ENCODE results near the gene ANXA1.

Gene ANXA1

DNA sequence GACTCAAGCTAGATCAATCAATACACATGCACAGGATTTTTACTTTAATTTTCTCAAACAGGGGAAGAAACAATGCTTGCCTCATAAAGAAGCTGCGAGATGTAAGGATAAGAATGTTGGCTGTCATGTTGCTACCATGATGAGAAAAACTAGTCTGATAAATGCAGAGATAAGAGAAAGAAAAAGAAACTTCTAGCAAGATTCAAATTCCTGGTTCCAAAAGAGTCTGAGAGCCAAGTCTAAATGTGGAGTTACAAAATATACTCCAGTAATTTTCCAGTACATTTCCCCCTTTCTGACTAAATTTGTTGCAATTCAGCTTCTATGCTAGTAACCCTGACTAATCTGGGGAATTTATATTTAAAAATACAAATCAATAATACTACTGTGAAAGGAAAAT lies 10.4 kb upstream of the ANXA1 start:
- DNase-seq, result no peak

DNA sequence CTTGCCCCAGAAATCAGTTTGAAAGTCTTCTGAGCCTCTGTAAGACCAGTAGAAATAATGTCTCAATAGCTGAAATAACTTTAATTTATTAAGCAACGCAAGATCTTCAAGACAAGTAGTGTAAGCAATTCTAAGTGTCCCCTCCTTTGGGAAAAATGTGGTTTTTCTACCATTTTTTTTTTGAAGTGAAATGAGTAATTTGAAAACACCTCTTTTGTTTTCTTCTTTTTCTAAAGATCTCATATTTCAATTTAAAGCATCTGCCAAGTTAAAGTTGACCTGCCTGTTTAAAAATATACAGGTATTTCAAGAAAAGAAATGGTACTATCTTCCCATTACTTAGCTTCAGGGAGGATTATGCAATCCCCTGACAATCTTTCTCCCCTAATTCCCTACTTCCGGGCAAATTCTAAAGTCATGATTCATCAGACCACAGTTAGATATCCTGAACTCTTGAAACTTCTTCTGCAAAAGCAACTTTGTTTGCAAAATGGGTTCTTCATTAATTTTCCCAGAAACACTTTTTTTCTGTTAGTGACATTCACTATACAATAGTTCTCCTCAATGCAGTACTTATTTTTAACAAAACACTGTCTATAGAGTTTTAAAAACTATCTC lies 7.8 kb upstream of the ANXA1 start:
- no peak for DNase-seq

DNA sequence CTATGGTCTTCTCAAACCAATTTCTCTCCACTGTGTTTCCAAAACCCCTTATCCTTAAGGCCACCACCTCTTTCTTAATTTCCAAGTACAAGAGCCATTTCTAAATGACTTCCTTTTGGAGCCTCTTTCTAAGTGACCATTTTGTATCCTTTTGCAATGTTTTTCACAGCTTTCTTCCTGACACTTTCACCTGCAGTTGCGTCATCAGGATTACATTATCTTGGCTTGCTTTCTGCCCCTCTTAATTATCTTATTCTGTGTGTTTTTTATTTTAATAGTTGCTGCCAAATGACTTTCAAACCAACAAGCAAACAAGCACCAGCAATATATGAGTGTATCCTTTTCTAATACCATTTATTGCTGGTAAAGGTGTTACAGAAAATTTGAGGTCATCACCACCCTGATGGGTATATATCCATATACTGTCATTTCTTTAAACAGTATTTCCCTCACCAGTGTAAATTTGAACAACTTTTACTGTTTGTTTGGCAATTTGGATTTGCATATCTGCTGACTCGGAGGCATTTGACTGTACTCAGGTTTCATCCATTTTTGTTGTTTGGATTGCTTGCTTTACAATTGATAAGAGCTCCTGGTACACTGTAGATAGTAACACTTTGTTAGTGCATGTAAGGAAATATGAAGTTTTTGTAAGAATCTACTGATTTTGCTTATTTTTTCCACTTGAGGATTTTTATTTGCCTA lies 5.4 kb upstream of the ANXA1 start:
- no peak for DNase-seq

DNA sequence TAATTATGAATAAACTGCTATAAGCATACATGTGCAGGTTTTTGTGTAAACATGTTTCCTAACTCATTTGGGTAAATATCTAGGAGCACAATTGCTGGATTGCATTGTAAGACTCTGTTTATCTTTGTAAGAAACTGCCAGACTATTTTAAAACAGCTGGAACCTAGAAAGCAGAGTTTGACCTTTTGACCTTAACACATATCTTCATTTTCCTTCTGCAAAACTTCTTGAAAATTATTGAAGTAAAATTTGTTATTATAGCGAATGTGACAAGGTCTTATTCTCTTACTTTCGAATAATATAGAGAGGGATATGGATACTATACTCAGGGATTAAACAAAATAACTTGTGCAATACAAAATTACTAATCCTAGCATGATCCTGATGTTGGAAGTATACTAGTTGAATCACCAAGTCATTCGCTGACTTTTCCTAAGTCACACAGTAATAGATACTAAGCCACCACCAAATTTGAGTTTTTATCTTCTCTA lies 3.2 kb upstream of the ANXA1 start:
- DNase-seq, result no peak

DNA sequence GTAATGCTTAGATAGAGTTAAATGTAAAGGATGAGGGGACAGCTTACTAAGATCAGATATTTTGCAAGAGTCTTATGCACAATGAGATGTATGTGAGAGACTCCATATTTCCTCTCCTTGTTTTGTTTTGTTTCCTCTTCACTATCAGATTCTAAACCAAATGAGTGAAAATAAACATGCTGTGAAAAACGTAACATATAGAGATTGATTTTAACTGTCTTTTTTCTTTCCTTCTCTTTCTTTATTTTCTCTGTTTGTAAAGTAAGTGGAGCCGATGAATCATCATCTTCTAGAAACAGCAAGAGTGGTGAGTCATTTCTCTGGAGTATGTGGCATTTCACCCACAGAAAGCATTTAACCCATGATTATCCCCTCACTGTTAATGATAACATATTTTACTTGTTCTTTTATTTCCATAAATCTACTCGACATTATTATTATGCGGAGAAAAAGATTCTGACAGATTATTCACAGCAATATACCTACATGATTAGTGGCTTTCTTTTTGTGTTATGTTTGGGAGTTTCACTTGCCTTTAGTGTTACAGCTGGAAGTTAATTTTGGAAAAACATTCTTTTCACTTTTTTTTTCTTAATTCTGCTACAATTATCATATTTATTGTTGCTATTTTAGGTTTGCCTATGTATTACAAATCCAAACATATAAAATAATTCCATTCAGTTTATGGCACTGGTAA lies 2.1 kb upstream of the ANXA1 start:
- no peak for DNase-seq

DNA sequence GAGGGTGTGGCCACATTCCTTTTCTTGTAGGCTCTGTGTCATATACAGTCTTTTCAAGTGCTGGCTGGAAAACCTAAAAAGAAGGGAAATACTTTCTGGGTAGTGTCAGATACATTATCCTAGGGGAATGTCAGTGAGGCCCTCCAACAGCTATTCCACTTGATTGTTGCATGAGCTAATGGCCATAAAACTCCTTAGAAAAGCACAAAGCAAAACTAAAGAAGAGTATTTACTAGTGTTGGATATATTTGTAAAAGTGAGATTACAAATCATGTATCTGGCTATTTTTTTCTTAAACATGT lies 829 bp downstream of the ANXA1 start:
- no peak for DNase-seq

DNA sequence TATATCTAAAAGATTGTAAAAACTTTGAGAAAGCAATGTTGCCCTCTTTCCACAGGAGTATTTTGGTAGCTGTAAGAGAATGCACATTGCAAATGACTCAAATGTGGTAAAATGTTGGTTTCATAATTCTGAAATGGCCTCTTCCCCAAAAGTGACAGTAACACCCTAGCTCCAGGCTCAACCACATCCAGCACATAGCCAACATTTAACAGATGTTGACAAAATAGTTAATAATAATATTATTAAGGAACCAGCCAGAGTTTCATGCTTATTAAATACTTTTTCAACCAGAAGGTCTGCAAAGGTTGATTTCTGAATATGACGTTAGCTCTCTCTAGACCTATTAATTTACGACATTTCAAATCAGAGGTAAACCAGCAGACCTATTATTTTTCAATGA lies 1.3 kb downstream of the ANXA1 start:
- DNase-seq, result no peak

DNA sequence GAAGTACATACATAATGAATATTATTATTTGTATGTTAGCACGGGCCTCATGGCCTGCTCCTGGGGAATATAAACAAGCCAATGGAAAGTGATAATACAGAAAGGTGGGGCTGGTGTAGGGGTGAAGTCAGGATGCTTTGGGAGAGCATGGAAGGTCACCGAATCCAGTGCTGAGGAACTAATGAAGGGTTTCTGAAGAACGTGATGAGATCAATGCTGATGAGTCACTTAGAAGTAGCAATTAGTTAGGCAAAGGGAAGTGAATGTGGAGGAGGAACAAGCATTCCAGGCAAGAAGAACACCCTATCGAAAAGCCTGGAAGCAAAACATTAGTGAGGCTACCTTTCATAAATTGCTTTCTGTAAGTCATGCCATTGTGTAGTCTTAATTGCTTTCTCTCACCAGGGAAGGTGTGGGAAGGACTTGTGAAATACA lies 2.1 kb downstream of the ANXA1 start:
- no peak for DNase-seq

DNA sequence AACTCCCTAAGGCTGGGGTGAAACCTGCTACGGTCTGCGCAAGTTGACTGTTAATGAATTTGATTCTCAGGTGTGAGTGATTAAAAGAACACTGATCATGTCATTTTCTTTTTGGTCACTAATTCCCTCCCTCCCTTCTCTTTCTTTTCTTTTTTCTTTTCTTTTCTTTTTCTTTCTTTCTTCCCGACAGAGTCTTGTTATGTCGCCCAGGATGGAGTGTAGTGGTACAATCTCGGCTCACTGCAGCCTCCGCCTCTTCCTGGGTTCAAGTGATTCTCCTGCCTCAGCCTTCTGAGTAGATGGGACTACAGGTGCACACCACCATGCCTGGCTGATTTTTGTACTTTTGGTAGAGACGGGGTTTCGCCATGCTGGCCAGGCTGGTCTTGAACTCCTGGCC lies 2.6 kb downstream of the ANXA1 start:
- DNase-seq, result no peak

DNA sequence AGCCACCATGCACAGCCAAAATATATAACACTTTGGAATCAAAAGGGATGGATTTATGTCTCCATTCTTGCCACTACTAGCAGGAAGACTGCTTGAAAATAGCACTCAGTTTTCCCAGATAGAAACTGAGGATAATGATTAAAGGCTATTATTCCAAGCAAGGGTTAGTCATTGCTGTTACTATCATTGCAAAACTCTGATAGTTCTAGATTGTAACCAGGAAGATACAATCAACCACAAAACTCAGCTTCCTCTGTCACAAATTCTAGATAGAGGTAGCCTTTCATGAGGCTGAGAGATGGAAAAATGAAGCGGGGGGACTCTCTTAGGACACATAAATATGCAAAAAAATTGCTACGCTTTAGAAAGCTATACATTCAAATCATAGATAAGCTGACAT lies 3.1 kb downstream of the ANXA1 start:
- DNase-seq, result no peak

DNA sequence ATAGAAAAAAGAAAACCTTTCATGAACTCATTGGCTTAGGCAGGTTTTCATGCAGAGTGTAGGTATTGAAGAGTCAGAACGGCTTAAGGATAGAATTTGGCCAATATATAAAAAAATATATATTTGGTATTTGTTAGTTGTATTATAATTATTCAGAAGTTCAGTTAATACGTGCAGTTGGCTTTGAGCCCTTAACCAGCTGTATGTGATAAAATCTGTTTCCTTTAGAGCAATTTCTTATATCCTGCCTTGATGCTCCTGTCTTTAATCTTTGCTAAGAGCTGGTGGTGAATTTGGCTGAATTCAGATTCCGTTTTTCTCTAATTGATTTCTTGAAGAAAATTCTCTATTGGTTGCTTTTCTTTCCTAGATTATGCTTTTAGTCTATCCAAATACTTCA lies 3.7 kb downstream of the ANXA1 start:
- no peak for DNase-seq

DNA sequence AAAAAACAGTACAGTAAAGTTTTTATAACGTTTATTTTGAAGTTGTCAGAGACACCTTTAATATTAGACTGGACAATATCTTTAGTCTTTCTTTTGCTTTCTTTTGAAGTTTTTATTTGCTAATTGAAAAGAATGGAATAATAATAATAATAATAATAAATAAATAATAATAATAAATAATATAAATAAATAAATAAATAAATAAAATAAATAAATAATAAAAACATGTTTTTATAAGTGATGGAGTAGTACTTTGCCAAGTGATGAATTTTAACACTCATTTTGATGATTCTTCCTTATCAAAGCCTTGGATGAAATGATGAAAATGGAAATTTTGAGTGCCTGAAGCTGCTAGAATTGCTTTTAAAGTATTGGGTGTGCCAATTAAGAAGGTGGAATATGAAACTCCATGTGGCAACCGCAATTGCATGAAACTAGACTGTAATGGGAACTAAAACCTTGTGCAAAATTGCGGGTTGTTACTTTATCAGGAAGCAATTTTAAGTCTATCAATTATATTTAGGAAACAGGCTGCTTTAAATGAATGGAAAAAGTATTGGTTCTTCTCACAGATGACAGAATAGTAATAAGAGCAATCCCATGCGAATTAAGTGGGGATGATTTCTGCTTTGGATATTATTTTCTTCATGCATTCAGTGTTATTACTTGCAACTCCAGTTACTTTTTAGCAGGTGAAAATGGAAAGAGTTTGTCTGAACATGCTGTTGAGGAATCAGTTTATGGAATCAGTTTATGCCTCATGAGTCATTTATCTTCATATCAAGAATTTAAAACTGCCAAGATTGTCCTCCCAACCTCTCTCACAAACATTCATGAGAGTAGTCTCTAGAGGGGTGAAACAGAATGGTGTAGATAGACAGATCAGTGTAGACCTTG lies 4.6 kb downstream of the ANXA1 start:
- no peak for DNase-seq

DNA sequence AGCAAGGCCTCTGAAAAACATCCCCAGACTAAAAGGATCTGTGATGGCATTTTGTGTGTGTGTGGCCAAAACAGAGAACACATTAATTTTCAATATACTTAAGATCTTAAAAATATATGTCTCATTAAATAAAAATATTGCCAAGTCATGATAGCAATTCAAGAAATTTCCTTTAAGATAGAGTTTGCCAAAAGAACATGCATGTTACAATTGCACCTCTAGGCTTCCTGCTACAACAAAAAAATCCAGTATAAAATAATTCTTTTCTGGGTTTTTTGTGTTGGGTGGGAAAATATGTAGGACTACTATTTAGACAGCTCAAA lies 5.2 kb downstream of the ANXA1 start:
- no peak for DNase-seq

DNA sequence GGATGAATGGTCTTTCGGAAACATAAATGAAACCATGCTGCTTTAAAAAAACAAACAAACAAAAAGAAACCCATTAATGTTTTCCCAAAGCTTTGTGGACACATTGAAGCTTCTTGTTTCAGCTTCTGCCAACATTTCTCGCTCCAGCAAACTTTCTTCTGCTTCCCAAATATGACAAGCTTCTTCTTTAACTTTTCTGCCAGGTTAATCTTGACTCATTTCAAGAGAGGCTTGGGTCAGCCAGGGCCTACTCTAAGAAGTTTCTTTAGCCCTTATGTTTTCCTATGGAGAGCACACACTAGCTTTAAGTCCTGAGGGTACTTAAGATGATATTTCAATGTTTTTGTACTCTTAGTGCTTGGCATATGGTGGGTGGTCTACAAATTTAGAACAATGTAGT lies 6.1 kb downstream of the ANXA1 start:
- no peak for DNase-seq

DNA sequence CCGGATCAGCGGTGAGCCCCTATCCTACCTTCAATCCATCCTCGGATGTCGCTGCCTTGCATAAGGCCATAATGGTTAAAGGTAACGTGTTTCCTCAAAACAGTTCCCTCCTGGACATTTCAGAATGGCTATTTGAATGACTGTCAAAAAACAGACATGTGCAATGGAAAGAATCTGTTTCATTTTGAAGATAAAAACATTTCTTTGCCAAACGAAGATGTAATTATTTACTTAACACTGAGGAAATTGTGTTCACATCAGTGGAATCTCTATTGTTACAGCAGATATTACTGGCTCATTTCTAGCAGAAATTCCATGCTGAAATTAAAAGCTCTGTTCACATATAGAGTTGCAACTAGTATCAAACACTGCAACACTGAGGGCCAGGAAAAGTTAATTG lies 7.1 kb downstream of the ANXA1 start:
- DNase-seq, result no peak

DNA sequence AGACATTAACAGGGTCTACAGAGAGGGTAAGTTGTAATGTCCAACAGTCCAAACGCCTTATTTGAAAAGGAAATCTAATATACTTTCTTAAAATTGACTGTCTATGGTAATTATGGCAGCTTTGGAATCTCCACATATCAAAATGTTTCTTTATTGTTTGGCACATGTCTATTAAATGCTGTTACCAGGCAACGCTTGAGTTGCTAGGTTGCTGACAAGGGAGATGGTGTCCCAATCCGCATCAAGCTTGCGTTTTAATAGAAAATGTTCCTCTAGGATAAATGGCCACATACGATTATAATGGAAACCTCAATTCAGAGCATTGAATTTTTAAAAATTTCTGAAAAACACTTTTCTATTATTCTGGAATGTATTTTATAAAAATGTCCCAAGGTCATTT lies 9.2 kb downstream of the ANXA1 start:
- DNase-seq, result no peak

DNA sequence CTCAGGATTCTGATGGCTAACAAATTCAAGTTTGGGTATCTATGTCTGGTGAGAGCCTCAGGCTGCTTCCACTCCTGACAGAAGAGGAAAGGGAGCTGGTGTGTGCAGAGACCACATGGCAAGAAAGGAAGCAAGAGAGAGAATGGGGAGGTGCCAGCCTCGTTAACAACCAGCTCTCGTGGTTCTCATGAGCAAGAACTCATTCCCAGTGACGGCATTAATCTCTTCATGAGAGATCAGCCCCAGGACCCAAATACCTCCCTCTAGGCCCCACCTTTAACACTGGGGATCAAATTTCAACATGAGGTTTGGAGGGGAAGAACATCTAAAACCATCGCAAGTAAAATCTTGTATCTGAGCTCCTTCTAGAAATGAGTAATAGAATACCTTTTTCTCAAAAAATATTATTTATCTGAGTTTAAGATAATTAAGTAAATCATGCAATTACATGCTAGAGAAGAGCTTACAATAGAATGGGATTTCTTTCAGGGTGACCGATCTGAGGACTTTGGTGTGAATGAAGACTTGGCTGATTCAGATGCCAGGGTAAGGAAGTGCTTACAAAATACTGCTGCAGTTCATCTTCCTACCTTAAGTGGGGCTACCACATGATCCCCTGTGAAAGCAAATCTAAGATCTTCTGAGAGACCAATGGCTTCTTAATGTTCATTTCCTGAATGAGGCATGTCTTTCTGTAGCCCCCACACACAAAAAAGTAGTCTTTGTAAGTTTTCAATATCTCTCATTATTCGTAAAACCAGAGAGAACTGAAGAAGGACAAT lies 11.5 kb downstream of the ANXA1 start:
- no peak for DNase-seq

DNA sequence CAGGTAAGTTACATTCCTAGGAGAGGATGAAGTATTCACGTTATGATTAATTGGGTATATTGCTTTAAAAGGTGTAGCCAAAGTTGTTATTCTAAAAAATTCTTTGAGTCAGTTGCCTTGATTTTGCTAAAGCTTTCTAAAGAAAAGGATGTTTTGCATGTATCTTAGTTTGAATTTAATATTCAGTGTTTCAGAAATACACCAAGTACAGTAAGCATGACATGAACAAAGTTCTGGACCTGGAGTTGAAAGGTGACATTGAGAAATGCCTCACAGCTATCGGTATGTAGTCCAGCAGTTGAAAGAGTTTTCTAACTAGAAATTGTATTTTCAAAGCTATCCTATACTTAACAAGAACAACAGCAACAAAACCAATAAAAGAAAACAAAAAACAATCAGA lies 14.2 kb downstream of the ANXA1 start:
- no peak for DNase-seq

DNA sequence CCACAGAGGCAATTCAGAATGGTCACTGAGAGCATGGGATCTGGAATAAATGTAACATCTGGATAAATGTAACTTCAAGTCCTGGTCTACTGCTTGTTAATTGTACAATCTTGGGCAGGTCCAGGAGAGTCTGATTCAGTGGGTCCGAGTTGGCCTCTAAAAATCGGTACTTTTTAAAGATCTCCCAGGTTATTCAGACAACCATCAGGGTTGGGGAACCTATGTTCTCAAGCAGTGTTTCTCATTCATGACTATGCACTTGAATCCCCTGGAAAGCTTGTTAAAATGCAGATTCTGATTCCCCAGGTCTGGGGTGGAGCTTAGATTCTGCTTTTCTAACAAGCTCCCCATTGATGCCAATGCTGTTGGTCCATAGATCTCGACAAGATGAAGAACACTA lies 14.8 kb downstream of the ANXA1 start:
- DNase-seq, result no peak

DNA sequence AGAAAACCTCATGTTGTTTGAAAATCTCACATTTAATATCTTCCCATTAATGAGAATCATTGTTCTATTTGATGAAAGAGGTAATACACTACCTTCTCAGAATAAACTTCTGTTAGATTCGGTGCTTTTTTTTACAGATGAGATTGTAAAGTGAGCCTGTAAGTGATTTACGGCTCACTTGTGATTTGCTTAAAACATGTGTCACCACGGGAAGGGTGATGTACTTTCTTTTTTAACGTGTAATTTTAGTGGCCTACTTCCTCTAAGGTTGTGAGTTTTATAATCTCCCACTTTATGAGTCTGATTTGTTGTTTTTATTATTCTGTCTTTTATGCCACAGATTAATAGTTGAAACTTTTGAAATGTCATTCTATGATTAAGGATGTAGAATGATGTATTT lies 15.9 kb downstream of the ANXA1 start:
- DNase-seq, result no peak

DNA sequence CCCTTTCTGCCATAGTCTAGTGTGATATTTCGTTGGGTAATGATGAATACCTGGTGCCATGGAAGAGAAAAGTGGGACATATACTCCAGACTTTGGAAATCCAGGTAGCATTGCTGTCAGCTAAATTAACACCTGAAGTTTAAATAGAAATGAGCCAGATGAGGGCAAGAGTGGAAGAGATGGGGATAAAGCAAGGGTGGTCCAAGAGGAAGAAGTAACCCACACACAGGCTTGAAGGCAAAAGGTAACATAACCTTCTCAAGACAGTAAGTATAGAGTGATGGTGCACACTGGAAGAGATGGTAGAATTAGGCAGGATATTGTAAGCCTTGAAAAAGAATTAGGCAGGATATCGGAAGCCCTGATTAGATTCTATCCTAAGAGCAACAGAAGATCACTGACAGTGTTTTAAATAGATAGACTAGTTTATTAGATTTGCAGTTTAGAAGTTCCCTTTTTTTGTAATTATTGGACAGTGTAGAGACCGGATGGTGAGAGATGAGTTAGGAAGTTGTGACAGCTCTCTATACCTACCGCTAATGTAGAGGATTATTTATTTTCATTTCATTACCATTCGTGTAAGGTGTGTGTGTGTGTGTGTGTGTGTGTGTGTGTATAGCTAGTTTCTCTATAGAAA lies 16.8 kb downstream of the ANXA1 start:
- DNase-seq, result no peak
